BJ (cell line): ENCODE data around the gene SCGB3A1. TPM values are rescaled to one million over a fixed set of nuclear protein-coding genes. Genes with fewer than 3 reads are reported as not detected.

ENCODE experiments used
- CTCF ChIA-PET: fragments of 350-600 bp; formaldehyde crosslinking; extraction: SDS; loops from one replicate; lab custom pipeline; 2021; ENCODE audit warnings: antibody characterized with exemption, inconsistent platforms; lab: Yijun Ruan, JAX
- POLR2A ChIA-PET: fragments of 300-600 bp; sonication (Branson Sonifier 250); formaldehyde crosslinking; extraction: SDS; loops from one replicate; lab custom pipeline; 2021; ENCODE audit warnings: antibody characterized with exemption; lab: Charles Lee
- DNase-seq: peaks from one replicate; pipeline ENCODE4 v3.0.0-alpha.2; 2011; ENCODE audit warnings: low read depth
- H3K27me3 ChIP-seq: 2 replicates; pipeline ENCODE4 v1.6.0; 2011; ENCODE audit warnings: low read length; ENCODE audit not compliant: control insufficient read depth, insufficient read depth
- H3K36me3 ChIP-seq: 2 replicates; pipeline ENCODE4 v1.5.1; 2011; ENCODE audit warnings: low read length; ENCODE audit not compliant: control insufficient read depth, insufficient read depth
- H3K4me3 ChIP-seq: 2 replicates; pipeline ENCODE4 v1.5.1; 2011; ENCODE audit warnings: low read depth, mild to moderate bottlenecking, control low read depth, low read length
- polyA plus RNA-seq: library from polyadenylated mRNA; depleted of rRNA; stranded (reverse); fragments of >200 nt; gene quantifications from 2 replicates; pipeline ENCODE4 v1.2.3, GENCODE V29; 2011
- TF ChIP-seq, protein P1 (sequence below): IDR thresholded peaks from 2 replicates; pipeline ENCODE4 v1.5.1; 2011; ENCODE audit warnings: low read depth, mild to moderate bottlenecking, control low read depth, inconsistent platforms, low read length, moderate library complexity; ENCODE audit not compliant: insufficient read depth

Gene SCGB3A1
- polyA plus RNA-seq, 1 experiment = not detected

DNA sequence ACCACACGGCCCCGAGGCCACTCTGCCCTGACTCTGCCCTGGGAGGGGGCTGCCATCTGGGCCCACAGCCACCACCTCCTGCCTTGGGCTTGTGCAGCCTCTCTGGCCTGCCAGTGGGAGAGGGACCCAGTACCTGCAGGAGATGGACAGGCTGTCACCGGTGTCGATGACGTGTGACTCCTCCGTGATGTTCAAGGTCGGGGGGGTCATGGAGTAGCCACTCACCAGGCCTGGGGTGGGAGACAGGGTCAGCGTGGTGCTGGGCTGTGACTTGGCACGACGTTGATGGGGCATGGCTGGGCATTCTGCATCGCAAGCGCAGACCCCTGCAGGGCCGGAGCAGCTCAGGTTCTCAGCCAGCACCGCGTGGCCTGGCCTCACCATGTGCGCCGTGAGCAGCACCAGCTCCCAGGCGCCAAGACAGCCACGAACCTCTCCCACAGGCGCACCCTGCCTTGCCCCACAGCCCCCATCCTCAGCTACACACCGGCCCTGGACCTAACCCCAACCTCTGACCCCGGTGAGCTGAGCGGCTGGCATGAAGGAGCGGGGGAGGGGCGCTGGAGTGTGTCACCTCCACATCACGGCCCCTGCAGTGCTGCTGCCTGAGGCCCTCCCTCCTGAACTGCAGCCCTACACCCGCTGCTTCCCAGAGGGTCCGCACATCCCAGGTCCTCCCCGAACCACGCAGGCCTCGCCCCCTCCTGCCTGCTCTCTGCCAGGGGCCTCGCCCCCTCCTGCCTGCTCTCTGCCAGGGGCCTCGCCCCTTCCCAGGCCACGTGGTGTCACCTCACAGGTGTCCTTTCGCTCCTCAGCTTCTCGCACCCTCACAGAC is 40.5 kb upstream of the SCGB3A1 start:
- Histone ChIP-seq H3K4me3 (no peak overlapping the region), H3K36me3 (no peaks in the 10 kb centered on the region), H3K27me3 (no peaks in the 10 kb centered on the region)
- TF ChIP-seq, protein P1, sequence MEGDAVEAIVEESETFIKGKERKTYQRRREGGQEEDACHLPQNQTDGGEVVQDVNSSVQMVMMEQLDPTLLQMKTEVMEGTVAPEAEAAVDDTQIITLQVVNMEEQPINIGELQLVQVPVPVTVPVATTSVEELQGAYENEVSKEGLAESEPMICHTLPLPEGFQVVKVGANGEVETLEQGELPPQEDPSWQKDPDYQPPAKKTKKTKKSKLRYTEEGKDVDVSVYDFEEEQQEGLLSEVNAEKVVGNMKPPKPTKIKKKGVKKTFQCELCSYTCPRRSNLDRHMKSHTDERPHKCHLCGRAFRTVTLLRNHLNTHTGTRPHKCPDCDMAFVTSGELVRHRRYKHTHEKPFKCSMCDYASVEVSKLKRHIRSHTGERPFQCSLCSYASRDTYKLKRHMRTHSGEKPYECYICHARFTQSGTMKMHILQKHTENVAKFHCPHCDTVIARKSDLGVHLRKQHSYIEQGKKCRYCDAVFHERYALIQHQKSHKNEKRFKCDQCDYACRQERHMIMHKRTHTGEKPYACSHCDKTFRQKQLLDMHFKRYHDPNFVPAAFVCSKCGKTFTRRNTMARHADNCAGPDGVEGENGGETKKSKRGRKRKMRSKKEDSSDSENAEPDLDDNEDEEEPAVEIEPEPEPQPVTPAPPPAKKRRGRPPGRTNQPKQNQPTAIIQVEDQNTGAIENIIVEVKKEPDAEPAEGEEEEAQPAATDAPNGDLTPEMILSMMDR = no peak
- ChIA-PET CTCF (interaction anchor here (2.5 kb wide), 1 partner anchor 26 kb away, joined by 12 read pairs; no protein-coding TSS in a partner anchor), POLR2A (no interaction called here)
- no peak for DNase-seq

DNA sequence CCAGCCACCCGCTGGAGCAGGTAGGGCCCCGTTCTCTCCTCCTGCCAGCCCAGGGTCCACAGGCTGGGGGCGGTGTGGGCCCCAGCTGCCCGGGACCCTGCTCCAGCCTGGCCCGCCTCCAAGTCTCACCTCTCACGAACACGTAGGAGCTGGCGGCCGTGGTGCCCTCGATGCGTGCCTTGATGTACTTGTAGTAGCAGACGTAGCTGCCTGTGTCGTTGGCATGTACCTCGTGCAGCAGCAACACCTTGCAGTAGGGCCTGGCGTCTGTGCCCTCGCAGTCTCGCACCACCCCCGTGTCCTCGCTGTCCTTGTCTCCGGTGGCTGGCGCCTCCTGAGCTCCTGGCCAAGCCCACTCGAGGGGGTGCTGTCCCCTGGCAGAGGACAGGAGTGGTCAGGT is 39.1 kb upstream of the SCGB3A1 start:
- CTCF ChIA-PET = interaction anchor here (2.5 kb wide), 1 partner anchor 25 kb away, joined by 12 read pairs; no protein-coding TSS in a partner anchor
- POLR2A ChIA-PET = no interaction called here
- TF ChIP-seq, protein P1 = no peak

GRCh38 chr5:180629831-180630382 is 38.6 kb upstream of the SCGB3A1 start:
- DNase-seq = no peak
- H3K36me3 ChIP-seq = no peaks in the 10 kb centered on the region
- ChIA-PET CTCF (interaction anchor here (2.5 kb wide), 1 partner anchor 24 kb away, joined by 12 read pairs; no protein-coding TSS in a partner anchor), POLR2A (no interaction called here)
- H3K27me3 ChIP-seq = no peaks in the 10 kb centered on the region
- H3K4me3 ChIP-seq = no peak overlapping the region
- TF ChIP-seq, protein P1 = no peak

More for the DNA sequence above, 39.1 kb upstream of the SCGB3A1 start:
- Histone ChIP-seq H3K36me3 (no peaks in the 10 kb centered on the region), H3K27me3 (no peaks in the 10 kb centered on the region), H3K4me3 (no peak overlapping the region)
- DNase-seq = no peak

GRCh38 chr5:180628827-180629750 is 37.8 kb upstream of the SCGB3A1 start:
- Histone ChIP-seq H3K27me3 (no peaks in the 10 kb centered on the region), H3K4me3 (no peak overlapping the region), H3K36me3 (no peaks in the 10 kb centered on the region)
- TF ChIP-seq, protein P1 = no peak
- ChIA-PET POLR2A (no interaction called here), CTCF (no interaction called here)
- DNase-seq = no peak
